GM21390 (cell line): ENCODE data around the gene PAM.

ENCODE experiments used
- ATAC-seq: cut with Tn5 transposase; IDR thresholded peaks from one replicate; pipeline ENCODE4 v1.9.1; 2021; ENCODE audit not compliant: unreplicated experiment

PAM gene

DNA sequence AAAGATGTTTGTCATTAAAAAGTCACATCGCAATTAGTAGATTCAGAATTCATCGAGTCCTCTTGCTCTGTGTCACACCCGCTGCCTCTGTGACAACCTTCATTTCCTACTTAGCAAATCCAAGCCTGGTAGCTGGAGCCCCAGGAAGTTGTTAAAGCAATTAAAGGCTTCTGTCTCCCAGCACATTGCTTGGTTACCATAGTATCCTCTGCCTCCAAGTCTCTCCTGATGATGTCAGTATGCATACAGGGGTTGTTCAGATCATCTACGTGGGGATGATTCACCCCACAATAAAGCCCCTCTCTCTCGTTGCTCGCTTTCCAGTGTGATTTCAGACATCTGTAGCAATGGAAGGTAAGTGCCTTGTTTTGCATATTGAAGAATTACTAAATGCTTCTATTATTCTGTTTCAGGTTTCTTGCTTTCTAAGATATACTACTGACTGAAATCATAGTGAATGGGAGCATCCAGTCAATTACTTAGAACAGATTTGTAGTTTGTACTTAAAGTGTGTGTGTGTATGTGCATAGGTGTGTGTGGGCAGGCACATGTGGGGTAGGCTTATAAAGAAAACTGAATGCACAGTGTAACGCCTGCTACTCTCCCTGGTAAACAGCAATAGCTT is 52.9 kb downstream of the PAM start:
- ATAC-seq = no peak

DNA sequence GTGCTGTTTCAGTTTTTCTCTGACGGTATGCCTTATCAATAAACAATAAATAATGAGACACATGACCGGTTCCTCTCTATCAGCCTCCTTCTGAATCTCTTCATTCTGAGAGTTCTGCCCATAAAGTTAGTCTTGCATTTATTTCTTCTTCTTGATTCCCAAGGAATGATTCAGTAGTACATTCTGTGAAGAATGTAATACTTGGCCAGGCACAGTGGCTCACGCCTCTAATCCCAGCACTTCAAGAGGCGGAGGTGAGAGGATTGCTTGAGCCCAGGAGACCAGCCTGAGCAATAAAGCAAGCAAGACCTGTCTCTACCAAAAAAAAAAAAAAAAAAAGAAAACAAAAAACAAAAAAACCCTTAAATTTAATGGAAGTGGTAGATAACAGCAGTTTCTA is 53.9 kb downstream of the PAM start:
- ATAC-seq = no peak

DNA sequence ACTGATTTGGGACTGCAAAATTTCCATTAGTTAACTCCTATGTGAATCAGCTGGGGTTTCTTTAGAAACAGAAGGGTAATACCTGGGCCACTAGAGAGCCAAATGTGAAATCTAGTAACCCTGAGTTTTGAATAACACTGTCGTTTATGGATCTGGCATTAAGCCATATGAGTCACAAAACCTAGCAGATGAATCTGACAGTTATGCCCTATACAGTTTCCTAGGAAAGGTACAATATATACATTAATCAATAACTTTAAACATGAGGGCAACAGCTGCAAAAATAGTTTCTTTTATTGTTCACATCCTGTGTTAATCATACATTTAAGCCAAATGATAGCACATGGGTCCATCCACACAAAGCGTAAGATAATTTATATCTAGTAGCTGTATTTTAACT is 56.9 kb downstream of the PAM start:
- no peak for ATAC-seq

DNA sequence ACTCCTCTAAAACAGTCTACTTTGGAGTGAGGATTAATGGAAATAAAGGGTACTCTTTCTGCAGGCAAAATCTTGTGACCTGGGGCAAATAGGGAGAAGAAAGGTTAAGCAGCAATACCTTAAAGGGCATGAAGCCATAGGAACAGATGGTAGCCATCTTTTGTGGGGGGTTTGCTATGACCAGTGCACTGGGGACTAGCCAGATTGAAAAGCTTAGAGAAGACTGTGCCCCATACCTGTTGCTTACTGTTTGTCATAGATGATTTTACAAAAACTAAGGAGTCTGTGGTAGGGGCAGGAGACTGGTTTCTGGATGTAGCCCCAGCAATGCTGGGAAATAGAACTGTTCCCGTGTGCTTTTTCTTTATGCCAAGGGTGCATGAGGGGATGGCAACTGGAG is 58.6 kb downstream of the PAM start:
- no peak for ATAC-seq

DNA sequence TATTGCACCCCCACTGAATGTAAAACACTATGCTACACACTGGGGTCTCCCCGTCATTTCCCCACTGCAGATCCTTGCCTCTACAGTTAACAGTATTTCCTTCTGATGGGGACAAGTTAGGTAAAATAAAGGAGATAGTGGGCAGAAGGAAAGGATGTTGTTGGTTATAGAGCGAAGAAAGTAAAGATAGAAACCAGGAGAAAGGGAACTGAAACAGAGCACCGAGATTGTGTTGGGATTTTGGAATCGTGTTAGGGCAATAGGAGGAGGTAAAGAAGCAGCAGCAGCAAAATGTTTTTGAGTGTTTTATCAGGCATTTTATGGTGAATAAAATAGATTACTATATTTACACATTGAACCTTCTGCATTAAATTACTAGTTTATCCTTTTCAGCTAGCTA is 60.0 kb downstream of the PAM start:
- no peak for ATAC-seq

DNA sequence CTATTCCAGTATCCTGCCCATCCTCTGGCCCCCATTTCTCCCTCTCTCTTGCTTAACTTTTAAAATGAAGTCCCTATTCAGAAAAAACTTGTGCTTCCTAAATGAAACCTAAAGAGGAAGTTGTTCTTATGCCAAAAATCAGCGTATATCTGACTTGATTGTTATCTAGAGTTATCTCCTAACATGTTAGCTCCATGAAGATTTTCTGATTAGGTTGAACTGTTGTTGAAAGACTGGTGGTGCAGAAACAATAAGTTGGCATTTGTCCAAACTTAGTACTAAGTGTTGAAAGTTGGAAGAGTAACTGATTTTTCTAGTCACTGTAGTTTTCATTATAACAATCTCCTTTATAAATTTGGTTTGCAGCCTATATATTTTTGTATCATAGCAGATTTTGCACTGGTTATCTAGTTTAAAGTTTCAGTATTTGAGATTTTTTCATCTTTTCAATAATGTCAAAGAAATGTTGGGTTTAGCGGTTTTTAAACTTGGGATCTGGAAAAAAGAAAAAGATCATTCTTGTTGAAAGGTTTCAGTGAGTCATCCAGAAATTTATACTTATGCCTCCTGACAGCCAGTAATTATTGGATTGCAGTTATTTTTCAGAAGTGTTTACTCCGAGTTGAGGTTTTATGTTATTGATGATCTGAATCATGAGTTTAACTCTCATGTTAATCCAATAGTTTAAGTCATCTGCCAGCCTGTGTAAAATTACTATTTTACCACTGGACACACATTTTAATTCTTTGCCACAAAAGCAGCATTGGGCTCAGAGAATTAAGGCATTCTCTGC is 60.6 kb downstream of the PAM start:
- no peak for ATAC-seq

DNA sequence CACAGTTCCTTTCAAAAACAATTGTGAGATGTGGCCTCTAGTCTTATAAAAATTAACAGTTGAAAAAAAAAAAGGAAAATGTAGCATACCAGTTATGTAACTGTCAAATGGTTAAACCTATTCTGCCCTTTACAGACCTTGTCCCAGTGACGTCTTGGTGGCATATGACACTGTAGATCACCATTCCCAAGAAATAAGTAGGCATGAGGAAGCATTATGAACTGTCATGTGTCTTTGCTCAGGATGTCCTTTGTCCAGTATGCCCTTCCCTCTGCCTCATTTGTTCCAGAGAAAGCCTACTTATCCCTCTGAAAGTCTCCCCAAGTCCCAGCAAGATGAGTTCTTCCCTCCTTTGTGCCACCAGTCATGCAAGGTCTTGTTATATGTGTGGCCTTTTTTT is 63.2 kb downstream of the PAM start:
- ATAC-seq = no peak

DNA sequence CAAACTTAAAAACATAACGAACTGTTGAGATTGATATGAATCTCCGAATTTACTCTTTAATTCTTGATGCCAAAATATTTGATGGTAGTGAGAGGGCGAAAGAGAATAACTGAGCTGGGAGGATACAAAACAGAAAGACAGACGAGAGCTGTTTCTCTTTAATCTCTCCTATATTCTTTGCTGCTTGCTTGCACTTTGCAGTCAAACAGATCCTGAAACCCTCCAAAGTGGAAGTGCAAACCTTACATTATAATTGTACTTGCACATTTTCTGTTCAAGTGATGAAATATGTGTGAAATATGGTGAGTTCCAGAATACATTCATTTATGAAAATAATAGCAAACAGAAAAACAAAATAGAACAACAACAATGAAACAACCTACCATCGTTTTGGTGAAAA is 63.8 kb downstream of the PAM start:
- ATAC-seq = peak; percentile 61

DNA sequence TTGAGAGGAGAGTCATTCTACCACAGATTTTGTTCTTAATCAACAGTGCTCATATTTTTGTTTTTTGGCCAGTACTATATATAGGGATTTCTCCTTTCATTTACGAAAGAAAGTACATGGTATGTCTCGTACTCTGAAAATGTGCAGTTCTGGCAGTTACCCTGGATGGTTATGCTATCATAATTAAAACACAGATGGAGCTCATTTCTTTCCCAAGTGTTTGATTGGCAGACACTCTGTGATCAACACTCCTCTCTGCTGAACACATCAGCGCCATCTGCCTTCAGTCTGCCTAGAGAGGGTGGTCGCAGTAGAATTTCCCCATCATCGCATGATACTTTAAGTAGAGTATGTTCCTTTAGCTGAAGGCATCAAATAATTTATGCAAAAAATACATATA is 64.5 kb downstream of the PAM start:
- no peak for ATAC-seq

DNA sequence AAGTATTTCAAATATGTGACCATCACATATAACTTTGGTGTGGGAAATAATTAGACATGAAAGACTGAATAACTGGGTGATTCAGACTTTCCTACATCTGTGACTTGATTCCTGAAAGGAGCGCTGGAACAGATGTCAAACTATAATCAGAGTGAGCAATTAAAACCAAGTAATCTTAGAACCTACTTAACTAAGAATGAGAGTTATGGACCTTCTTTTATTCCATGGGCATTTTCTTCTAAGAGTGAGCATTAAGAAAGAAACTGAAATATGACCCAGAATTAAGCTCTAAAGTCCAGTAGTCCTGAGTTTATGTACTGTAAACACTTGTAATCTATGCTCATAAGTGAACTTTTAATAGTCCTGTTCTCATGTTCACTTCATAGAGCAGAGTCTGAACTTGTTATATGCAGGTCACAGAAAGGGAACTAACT is 68.4 kb downstream of the PAM start:
- no peak for ATAC-seq

DNA sequence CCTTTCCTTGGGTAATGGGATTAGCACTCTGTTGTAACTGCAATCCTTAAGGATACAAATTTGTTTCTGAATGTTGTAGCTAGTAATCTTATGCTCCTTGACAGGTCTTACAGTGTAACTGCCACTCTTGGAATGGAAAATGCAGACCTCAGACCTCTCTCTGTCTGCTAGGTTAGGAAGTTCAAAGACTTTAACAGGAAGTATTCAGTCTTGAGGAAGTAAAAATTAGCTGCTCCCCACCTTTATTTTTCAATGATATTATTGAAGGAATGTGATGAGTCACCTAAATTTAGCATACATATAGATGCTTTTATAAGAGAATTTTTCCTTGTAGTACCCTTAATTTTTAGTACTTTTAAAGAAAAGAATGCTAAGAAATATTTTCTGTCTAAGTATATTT is 71.5 kb downstream of the PAM start:
- ATAC-seq = no peak

DNA sequence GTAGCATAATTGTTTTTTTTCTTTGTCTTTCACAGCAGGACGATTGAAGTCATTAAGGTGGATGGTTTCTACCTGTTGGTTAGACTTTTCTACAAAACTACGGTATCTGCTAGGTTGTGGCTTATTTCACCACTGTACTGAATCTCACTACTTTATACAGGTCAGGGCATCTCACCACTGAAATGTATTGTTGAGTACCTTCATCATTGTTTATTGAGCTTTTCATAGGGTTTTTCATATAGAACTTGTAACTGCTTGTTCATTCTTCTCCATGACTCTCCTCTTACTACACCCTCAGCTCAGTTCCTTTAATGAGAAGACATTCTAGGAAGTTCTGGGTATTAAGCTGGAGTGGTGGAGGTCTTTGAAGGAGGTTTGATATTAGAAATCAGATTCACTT is 75.1 kb downstream of the PAM start:
- ATAC-seq = no peak

DNA sequence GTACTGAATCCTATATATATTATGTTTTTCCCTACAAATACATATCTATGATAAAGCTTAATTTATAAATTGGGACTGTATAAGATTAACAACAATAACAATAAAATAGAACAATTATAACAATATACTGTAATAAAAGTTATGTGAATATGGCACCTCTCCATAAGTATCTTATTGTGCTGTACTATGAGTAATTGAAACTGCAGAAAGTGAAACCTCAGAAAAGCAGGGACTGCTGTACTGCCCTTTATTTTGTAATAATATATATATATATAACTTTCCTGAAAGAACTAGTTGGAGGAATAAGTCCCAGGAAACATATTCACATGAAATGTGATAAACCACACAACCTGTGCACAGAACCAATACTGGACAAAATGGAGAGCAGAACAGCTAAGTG is 77.3 kb downstream of the PAM start:
- peak; percentile 52 for ATAC-seq

DNA sequence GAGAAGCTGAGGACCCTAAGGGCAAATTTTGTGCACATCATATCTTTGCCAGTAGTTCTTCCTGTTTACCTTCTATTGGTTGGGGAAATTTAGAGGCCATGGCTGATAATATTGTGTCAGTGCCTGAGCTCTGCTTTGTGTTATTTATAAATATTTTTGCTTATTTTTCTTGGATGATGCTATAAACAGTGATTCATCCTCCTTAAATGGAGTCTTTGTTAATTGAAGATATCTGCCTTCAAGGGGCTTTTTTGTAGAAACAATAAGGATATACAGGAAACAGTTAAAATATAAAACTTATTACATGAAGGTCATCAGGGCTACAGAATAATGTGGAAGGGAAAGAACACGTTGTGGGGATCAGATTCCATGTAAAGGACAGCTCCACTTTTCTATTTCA is 78.0 kb downstream of the PAM start:
- ATAC-seq = no peak

DNA sequence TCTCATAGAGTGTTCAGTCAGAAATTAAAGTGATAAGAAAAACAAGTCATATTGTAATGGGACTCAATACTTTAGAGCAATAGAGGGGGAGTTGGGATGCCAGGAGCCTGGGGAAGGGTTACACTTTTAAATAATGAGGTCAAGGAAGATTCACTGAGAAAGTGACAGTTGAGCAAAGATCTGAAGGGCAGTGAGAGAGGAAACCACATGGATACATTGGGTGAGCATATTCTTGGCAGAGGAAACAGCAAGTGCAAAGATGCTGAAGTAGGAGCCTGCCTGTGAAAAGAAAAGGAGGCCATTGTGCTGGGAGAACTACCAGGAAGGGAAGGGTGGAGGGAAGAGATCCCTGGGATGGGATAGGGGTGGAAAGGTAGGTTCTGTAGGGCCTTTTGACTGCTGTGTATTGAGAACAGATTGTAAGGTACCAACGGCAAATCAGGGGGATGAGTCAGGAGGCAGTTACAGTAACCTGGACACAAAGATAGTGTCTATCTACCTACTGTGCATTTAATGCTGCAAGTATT is 79.4 kb downstream of the PAM start:
- ATAC-seq = no peak

DNA sequence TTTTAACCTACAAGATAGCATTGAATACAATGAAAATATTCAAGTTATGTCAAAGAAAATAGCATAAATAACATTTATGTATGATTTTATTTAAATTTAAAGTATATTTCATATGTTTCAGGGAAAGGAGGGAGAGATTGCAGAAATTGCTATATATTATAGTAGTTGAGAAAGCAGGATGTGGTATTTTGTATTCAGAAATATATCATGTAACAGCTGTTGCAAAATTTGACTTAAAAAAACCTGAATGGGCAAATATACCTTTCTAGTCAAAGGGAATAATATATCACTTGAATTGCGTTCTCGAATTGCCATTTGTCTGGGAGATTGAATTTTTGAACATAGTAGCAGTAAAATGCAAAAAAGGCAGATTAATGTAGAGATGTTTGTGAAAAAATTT is 80.6 kb downstream of the PAM start:
- no peak for ATAC-seq

DNA sequence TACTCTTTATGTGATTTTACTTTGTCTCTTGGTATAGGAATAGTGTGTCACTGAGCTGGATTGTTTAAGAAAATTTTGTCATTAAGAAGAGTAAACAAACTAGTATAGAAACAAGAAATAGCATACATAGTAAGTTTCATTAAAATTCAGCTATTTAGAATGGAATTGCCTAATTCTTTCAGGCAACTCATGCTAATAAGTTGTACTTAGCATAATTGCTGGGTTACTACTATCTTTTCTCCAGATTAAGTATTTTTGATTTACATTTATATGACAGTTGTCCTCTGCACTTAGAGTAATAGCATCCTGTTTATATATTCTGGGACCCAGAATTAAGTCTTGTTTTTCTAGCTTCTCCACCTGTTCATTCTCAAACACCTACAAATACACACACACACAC is 85.9 kb downstream of the PAM start:
- no peak for ATAC-seq

DNA sequence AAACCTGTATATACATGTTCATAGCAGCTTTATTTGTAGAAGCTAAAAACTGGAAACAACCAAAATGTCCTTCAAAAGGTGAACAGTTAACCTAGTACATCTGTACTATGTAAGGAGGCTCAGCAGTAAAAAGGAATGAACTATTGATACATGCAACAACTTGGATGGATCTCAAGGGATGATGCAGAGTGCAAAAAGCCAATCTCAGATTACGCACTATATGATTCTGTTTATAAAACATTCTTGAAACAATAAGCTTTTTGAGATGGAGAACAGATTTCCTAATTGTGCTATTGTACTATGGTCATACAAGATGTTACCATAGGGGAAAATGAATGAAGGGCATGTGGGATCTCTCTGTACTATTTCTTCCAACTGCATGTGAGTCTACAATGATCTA is 88.9 kb downstream of the PAM start:
- ATAC-seq = no peak

DNA sequence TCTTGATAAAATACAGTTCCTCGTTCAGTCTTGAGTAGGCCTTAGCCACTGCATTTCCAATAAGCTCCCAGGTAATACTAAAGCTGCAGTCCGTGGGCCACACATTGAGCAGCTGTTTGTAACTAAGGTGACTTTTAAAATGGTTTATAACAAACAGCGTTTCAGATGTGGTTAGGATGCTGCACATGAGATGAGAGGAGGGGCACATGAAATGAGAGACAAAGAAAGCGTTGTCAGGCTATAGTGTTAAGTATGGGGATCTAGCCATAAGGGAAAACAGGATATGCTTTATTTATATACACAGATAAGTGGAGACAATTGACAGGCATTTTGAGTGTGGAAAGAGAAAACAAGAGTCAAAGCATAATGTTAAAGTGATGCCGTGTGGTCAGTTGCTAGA is 89.9 kb downstream of the PAM start:
- ATAC-seq = no peak

DNA sequence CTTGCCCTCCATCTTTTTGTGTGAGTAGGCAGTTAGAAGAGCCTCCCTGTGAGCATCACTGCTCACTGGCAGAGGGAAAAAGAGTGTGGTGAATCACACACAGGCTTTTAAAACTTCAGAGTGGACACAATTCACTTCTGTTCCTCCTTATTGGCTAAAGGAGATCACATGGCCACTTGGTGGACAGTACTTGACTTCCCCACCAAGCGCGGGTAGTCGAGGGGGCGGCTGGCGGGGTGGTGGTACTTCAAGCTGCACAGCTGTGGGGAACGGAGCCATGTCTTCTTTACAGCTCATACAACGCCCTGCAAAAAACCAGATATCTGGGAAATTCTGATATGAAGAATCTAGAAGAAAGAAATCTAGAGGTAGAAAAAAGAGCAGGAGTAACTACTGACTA is 95.4 kb downstream of the PAM start:
- no peak for ATAC-seq

DNA sequence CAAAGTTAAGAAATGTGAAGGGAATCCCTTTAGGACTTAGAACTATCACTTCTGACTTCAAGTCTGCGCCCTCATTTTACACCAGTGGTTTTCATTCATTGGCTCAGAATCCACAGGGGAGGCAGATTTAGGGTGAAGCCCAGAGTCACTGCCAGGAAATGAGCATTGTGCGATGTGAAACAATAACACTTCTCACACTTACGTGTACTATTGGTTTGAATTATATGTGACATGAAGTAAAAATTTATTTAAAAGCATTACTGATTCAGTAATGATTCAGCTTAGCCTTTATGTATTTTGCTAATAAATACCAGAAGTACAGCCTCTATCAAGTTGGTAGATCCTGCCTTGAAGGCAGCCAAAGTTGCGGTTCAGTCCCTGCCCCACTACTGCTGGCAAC is 98.6 kb downstream of the PAM start:
- ATAC-seq = no peak

DNA sequence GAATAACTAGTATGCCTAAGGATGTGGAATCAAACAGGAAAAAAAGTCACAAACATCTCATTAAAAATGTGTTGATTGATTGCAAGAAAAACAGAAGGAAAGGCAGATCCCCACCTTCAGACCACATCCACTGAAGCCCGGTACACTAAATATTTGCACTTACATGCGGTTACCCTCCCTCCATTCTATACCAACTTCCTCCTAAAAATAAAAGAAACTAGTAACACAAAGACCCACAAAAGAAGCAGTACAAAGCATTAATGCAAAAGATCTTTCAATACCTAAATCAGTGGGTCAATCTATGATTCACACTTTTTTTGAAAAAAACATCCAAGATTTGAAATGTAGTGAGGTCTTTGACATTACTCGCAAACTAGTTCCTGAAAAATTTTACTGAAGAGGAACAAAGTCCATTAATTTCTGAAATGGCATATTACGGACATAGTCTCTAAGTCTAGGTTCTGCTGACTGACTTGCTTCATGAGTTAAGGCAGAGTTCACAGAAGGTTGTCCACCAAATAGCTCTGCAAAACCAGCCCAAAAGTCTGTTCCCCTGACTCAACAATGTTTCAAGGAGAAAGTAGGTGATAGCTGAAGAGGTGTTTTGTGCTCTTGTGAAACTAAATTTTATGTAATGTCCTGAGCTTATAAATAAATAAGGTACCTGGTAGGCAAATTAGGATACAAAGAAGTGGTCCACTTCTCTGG is 100.7 kb downstream of the PAM start:
- peak; percentile 48 for ATAC-seq
